ENCODE results near the gene SLC6A18. TPM values are rescaled to one million over a fixed set of nuclear protein-coding genes. Genes with fewer than 3 reads are reported as not detected.

The SLC6A18 gene
- total and polyA plus RNA-seq, 3 experiments from 2014 or later = not detected

GRCh38 chr5:1199340-1199648 is 25.9 kb upstream of the SLC6A18 start:
- no peak overlapping the region for H3K4me3 ChIP-seq (ENCODE audit: low read length)
- ChIA-PET CTCF (no interaction called here), POLR2A (no interaction called here)
- Mint-ChIP-seq H3K27ac (no peak overlapping the region), H3K4me3 (no peak overlapping the region), H3K36me3 (no peaks in the 10 kb centered on the region), H3K9me3 (peaks cover 0 to 3% (median 0%) of the 10 kb centered on the region in 5 donors), H3K27me3 (peaks cover 3 to 9% of the 10 kb centered on the region in 2 donors), H3K4me1 (no peaks in the 10 kb centered on the region)
- H3K9me3 ChIP-seq (ENCODE audit: low read length) = no peaks in the 10 kb centered on the region
- DNase-seq = no peak
- no peaks in the 10 kb centered on the region for H3K36me3 ChIP-seq (ENCODE audit: insufficient read depth, low read length)
- H3K27ac ChIP-seq (ENCODE audit: low read depth, low read length) = peak overlapping the region; percentile 18
- peaks cover 5% of the 10 kb centered on the region for H3K4me1 ChIP-seq (ENCODE audit: insufficient read depth, low read length)
- H3K27me3 ChIP-seq (ENCODE audit: insufficient read depth, low read length, poor library complexity, severe bottlenecking) = no peaks in the 10 kb centered on the region

DNA sequence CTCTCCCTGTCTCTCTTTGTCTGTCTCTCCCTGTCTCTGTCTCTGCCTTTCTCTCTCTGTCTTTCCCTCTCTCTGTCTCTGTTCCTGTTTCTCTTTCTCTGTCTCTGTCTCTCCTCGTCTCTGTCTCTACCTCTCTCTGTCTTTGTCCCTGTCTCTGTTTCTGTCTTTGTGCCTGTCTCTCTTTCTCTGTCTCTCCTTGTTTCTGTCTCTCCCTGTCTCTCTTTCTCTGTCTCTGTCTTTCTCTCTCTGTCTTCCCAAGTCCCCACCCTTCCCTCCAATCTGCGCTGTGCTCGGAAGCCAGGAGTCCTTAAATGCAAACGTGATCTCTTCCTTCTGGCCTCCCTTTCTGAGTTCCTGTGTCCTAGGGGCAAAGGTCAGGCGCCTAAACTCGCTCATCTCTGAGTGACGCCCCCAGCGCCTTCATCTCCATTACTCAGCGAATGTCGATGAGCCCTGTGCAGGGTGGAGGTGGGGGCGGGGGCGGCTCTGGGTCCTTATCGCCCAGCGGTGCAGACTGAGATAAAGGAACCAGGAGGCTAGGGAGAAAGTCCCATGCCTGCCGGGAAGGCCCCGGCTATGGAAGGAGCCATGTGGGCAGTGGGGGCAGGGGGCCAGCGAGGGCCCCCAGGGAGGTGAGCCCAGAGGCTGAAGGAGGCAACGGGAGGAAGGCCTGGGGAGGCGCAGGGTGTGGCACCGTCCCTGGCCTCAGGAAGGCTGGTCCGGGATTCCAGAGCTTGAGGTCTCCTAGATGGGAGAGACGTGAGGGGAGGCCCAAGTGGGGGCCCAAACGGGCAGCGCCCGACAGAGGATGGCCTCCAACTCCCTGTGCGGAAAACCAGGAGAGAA is 25.3 kb upstream of the SLC6A18 start:
- Mint-ChIP-seq H3K27ac (no peak overlapping the region), H3K4me1 (no peaks in the 10 kb centered on the region), H3K36me3 (no peaks in the 10 kb centered on the region), H3K27me3 (peaks cover under 1 to 6% of the 10 kb centered on the region in 2 donors), H3K4me3 (no peak overlapping the region), H3K9me3 (peaks cover 0 to 3% (median 0%) of the 10 kb centered on the region in 5 donors)
- no peaks in the 10 kb centered on the region for H3K27me3 ChIP-seq (ENCODE audit: insufficient read depth, low read length, poor library complexity, severe bottlenecking)
- H3K4me1 ChIP-seq (ENCODE audit: insufficient read depth, low read length) = peaks cover 5% of the 10 kb centered on the region
- no peaks in the 10 kb centered on the region for H3K9me3 ChIP-seq (ENCODE audit: low read length)
- ChIA-PET CTCF (no interaction called here), POLR2A (no interaction called here)
- peak overlapping the region; percentile 18 for H3K27ac ChIP-seq (ENCODE audit: low read depth, low read length)
- peak in 1 of 5 donors; percentile 30 for DNase-seq
- no peaks in the 10 kb centered on the region for H3K36me3 ChIP-seq (ENCODE audit: insufficient read depth, low read length)
- no peak overlapping the region for H3K4me3 ChIP-seq (ENCODE audit: low read length)

GRCh38 chr5:1200495-1201326 is 24.5 kb upstream of the SLC6A18 start:
- H3K9me3 Mint-ChIP-seq = peaks cover 0 to 3% (median 0%) of the 10 kb centered on the region in 5 donors
- Histone ChIP-seq H3K36me3 (ENCODE audit: insufficient read depth, low read length) (no peaks in the 10 kb centered on the region), H3K4me1 (ENCODE audit: insufficient read depth, low read length) (peaks cover 5% of the 10 kb centered on the region), H3K9me3 (ENCODE audit: low read length) (no peaks in the 10 kb centered on the region), H3K27ac (ENCODE audit: low read depth, low read length) (no peak overlapping the region), H3K4me3 (ENCODE audit: low read length) (no peak overlapping the region), H3K27me3 (ENCODE audit: insufficient read depth, low read length, poor library complexity, severe bottlenecking) (no peaks in the 10 kb centered on the region)
- CTCF ChIA-PET = no interaction called here
- H3K27me3 Mint-ChIP-seq = peaks cover 5 to 9% of the 10 kb centered on the region in 2 donors
- no peaks in the 10 kb centered on the region for H3K36me3 Mint-ChIP-seq
- H3K4me3 Mint-ChIP-seq = no peak overlapping the region
- POLR2A ChIA-PET = no interaction called here
- peak in 1 of 5 donors; percentile 45 for DNase-seq
- no peak overlapping the region for H3K27ac Mint-ChIP-seq
- no peaks in the 10 kb centered on the region for H3K4me1 Mint-ChIP-seq

DNA sequence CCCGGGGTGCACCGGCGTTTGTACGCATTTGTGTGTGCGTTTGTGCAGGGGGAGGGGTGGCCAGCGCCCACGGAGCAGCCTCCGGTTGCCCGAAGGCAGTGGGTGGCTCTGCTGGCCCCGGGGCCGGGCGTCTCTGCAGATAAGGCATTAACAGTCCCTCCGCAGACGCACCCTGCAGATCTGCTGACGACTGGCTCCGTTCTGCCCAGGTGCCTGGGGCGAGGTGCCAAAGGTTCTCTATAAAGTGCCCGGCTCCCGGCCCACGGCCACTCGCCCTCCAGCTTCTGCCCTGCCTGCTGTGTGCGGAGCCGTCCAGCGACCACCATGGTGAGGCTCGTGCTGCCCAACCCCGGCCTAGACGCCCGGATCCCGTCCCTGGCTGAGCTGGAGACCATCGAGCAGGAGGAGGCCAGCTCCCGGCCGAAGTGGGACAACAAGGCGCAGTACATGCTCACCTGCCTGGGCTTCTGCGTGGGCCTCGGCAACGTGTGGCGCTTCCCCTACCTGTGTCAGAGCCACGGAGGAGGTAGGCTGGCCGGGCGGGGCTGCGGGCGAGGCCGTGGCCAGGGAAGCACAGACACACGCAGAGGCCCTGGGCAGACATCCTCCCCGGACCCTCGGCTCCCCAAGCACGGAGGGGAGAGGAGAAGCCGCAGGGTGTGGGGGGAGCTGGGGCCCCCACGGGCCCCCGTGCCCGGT is 23.7 kb upstream of the SLC6A18 start, which contains the start of gene SLC6A19:
Gene SLC6A19, plus strand, starts transcription at position 269 of the 699 bp plus-strand sequence. Its CDS starts 56 bp downstream, at position 325.
- POLR2A ChIA-PET = no interaction called here
- peaks cover 5 to 13% of the 10 kb centered on the region in 2 donors for H3K27me3 Mint-ChIP-seq
- CTCF ChIA-PET = no interaction called here
- H3K9me3 ChIP-seq (ENCODE audit: low read length) = no peaks in the 10 kb centered on the region
- no peak within 1 kb of the TSS for H3K27ac Mint-ChIP-seq
- peak in 1 of 5 donors; percentile 41 for DNase-seq
- no peaks in the 10 kb centered on the region for H3K27me3 ChIP-seq (ENCODE audit: insufficient read depth, low read length, poor library complexity, severe bottlenecking)
- H3K36me3 Mint-ChIP-seq = no peaks in the 10 kb centered on the region
- no peak within 1 kb of the TSS for H3K4me3 Mint-ChIP-seq
- no peak within 1 kb of the TSS for H3K27ac ChIP-seq (ENCODE audit: low read depth, low read length)
- peaks cover 0 to 3% (median 0%) of the 10 kb centered on the region in 5 donors for H3K9me3 Mint-ChIP-seq
- H3K36me3 ChIP-seq (ENCODE audit: insufficient read depth, low read length) = no peaks in the 10 kb centered on the region
- H3K4me1 ChIP-seq (ENCODE audit: insufficient read depth, low read length) = peaks cover 5% of the 10 kb centered on the region
- H3K4me3 ChIP-seq (ENCODE audit: low read length) = no peak within 1 kb of the TSS
- no peaks in the 10 kb centered on the region for H3K4me1 Mint-ChIP-seq

DNA sequence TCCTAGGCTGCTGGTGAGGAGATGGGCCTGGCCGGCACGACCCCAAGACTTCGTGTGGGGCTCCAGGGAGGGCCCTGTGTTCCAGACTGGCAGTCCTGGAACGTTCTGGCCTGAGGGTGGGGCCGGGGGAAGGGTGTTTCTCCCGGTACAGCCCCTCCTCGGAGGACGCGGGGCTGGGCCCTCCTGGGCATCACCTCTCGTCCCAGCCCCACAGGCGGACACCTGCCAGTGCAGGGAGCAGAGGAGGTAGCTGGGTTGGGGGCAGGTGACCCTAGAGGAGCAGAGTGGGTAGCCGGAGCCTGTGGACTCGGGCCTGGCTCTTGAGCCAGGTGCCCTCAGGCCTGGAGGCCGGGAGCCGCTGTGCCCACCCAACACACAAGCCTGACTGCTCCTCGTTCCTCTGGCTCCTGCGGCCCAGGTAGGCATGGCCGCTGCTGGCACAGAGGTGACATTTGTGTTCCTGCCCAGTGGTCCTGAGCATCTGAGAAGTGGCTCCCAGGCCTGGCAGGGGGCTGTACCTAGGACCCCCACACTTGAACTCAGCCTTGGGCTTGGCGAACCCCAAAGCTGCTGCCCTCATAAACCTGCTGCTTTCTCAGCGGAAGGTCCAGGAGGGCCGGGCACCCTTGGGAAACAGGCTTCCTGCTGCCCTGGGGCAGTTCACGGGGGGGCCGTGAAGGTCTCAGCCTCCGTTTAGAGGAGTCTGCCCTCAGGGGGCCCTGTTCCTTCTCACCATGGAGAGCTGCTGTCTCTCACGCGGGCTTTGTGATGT is 23.0 kb upstream of the SLC6A18 start:
- Histone ChIP-seq H3K4me1 (ENCODE audit: insufficient read depth, low read length) (peaks cover 5% of the 10 kb centered on the region), H3K27me3 (ENCODE audit: insufficient read depth, low read length, poor library complexity, severe bottlenecking) (no peaks in the 10 kb centered on the region), H3K9me3 (ENCODE audit: low read length) (no peaks in the 10 kb centered on the region), H3K36me3 (ENCODE audit: insufficient read depth, low read length) (no peaks in the 10 kb centered on the region), H3K27ac (ENCODE audit: low read depth, low read length) (no peak overlapping the region), H3K4me3 (ENCODE audit: low read length) (no peak overlapping the region)
- Mint-ChIP-seq H3K27ac (no peak overlapping the region), H3K27me3 (peaks cover 2 to 13% of the 10 kb centered on the region in 2 donors), H3K4me1 (no peaks in the 10 kb centered on the region), H3K4me3 (no peak overlapping the region), H3K36me3 (no peaks in the 10 kb centered on the region), H3K9me3 (no peaks in the 10 kb centered on the region)
- ChIA-PET POLR2A (no interaction called here), CTCF (no interaction called here)
- DNase-seq = peak in 1 of 5 donors; percentile 39

DNA sequence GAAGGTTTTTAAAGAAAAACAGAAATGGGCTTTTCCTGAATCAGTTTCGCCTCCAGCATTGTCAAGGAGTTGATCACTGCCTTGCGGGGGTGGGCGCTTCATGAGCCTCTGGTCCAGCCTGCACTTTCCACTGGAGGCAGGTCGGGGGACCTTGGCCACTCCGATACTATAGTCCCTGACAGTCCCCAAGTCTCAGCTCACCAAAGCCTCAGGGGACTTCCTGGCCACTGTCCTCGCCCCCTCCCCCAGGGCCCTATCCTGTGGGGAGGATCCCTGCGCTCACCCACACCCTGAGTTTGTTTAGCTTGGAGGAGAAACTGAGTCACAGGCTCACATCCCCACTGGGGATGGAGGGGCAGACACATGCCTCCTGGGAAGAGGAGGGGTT is 22.4 kb upstream of the SLC6A18 start:
- Mint-ChIP-seq H3K27me3 (peaks cover 4 to 17% of the 10 kb centered on the region in 2 donors), H3K27ac (no peak overlapping the region), H3K36me3 (no peaks in the 10 kb centered on the region), H3K4me1 (no peaks in the 10 kb centered on the region), H3K4me3 (no peak overlapping the region), H3K9me3 (no peaks in the 10 kb centered on the region)
- CTCF ChIA-PET = no interaction called here
- no peaks in the 10 kb centered on the region for H3K27me3 ChIP-seq (ENCODE audit: insufficient read depth, low read length, poor library complexity, severe bottlenecking)
- H3K27ac ChIP-seq (ENCODE audit: low read depth, low read length) = no peak overlapping the region
- H3K4me1 ChIP-seq (ENCODE audit: insufficient read depth, low read length) = peaks cover 5% of the 10 kb centered on the region
- no peaks in the 10 kb centered on the region for H3K9me3 ChIP-seq (ENCODE audit: low read length)
- H3K36me3 ChIP-seq (ENCODE audit: insufficient read depth, low read length) = no peaks in the 10 kb centered on the region
- peak in 1 of 5 donors; percentile 39 for DNase-seq
- POLR2A ChIA-PET = no interaction called here
- no peak overlapping the region for H3K4me3 ChIP-seq (ENCODE audit: low read length)

GRCh38 chr5:1203311-1203967 is 21.7 kb upstream of the SLC6A18 start:
- Histone ChIP-seq H3K9me3 (ENCODE audit: low read length) (no peaks in the 10 kb centered on the region), H3K27ac (ENCODE audit: low read depth, low read length) (no peak overlapping the region), H3K4me3 (ENCODE audit: low read length) (no peak overlapping the region), H3K36me3 (ENCODE audit: insufficient read depth, low read length) (no peaks in the 10 kb centered on the region), H3K27me3 (ENCODE audit: insufficient read depth, low read length, poor library complexity, severe bottlenecking) (no peaks in the 10 kb centered on the region), H3K4me1 (ENCODE audit: insufficient read depth, low read length) (peaks cover 5% of the 10 kb centered on the region)
- H3K27me3 Mint-ChIP-seq = peaks cover 4 to 20% of the 10 kb centered on the region in 2 donors
- no peak overlapping the region for H3K4me3 Mint-ChIP-seq
- no peaks in the 10 kb centered on the region for H3K36me3 Mint-ChIP-seq
- H3K9me3 Mint-ChIP-seq = no peaks in the 10 kb centered on the region
- DNase-seq = peak in 1 of 5 donors; percentile 22
- CTCF ChIA-PET = no interaction called here
- no peaks in the 10 kb centered on the region for H3K4me1 Mint-ChIP-seq
- POLR2A ChIA-PET = no interaction called here
- no peak overlapping the region for H3K27ac Mint-ChIP-seq

All from CD8-positive, alpha-beta memory T cell (primary cell).